T47D (cell line): ENCODE measurements around the gene CCT6A.
A peak's percentile ranks its signal among the peaks of the same experiment; 100 is the strongest.
"Not testable (repeated sequence)": the region's sequence is repeated elsewhere in the genome, so short reads cannot be mapped to it uniquely, and the experiment has no call there.

ENCODE experiments used
- DNase-seq, 2 experiments: peaks; one replicate each; pipeline versions ENCODE4 v3.0.0 to v3.0.0-alpha.2; 2011 to 2012; ENCODE audit warnings: low read depth in 1 of 2, low spot score in 1 of 2
- JUND ChIP-seq: IDR thresholded peaks from 2 replicates; pipeline ENCODE4 v1.6.1; 2012; ENCODE audit warnings: low read depth
- in situ Hi-C: cut with HindIII; loops from 2 replicates; pipeline ENCODE4 v1.10.0; 2016; ENCODE audit warnings: low sequenced_read_pairs, low pct_unique_long_range_greater_than_20kb

Gene CCT6A, protein sequence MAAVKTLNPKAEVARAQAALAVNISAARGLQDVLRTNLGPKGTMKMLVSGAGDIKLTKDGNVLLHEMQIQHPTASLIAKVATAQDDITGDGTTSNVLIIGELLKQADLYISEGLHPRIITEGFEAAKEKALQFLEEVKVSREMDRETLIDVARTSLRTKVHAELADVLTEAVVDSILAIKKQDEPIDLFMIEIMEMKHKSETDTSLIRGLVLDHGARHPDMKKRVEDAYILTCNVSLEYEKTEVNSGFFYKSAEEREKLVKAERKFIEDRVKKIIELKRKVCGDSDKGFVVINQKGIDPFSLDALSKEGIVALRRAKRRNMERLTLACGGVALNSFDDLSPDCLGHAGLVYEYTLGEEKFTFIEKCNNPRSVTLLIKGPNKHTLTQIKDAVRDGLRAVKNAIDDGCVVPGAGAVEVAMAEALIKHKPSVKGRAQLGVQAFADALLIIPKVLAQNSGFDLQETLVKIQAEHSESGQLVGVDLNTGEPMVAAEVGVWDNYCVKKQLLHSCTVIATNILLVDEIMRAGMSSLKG

DNA sequence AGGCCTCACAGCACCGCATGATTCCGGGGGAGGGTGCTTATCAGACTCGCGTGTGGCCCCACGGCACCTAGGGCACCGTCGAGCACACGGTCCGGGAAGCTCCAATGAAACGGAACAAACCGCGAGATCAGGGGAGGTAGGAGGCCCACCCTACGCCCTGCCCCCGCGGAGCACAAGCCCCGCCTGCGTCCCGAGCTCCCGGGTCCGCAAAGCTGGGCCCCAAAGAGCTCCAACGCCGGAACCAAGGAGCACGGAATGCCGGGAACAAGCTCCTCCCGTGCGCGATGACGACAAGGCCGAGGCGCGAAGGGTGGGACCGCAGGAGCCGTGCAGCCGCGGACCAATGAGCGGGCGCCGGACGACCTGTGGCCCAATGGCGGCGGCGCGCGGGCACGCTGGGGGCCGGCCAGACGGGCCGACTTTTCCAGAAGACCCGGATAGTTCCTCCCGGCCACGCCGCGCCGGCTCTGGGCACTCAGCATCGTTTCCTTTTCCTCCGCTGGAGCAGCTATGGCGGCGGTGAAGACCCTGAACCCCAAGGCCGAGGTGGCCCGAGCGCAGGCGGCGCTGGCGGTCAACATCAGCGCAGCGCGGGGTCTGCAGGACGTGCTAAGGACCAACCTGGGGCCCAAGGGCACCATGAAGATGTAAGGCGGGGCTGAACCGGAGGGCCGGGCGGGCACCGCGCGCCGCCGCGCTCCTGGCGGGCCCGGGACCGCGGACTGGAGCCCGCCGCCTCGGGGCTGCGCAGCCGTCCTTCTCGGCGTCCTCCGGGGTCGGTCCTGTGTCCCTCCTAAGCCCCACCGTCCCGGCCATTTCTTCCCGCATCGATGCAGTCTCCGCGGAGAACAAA, at the start of gene CCT6A, which contains the start of gene PSPH:
TSS of gene CCT6A (plus strand) at position 427 of the 853 bp plus-strand sequence. CDS start at position 511, 84 bp downstream.
TSS of gene PSPH (minus strand) at position 106 of the 853 bp plus-strand sequence. CDS start 30,232 bp downstream, outside the sequence.
- in situ Hi-C loops, result no loop called here
- no peak for TF ChIP-seq JUND

DNA sequence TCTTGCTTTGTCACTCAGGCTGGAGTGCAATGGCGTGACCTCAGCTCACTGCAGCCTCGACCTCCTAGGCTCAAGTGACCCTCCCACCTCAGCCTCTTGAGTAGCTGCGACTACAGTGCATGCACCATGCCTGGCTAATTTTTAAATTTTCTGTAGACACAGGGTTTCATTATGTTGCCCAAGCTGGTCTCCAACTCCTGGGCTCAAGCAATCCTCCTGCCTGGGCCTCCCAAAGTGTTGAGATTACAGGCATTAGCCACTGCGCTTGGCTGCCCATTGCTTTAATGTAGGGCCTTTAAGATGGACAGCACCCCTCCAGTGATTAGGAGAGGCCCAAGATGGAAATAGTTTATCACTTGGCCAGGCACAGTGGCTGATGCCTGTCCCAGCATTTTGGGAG, 47.8 kb upstream of the CCT6A start:
- TF ChIP-seq JUND, result no peak
- no peak for DNase-seq
- in situ Hi-C loops, result no loop called here

More for the DNA sequence above, at the start of gene CCT6A, which contains the start of gene PSPH:
- peak; percentile 96 to 99 for DNase-seq

DNA sequence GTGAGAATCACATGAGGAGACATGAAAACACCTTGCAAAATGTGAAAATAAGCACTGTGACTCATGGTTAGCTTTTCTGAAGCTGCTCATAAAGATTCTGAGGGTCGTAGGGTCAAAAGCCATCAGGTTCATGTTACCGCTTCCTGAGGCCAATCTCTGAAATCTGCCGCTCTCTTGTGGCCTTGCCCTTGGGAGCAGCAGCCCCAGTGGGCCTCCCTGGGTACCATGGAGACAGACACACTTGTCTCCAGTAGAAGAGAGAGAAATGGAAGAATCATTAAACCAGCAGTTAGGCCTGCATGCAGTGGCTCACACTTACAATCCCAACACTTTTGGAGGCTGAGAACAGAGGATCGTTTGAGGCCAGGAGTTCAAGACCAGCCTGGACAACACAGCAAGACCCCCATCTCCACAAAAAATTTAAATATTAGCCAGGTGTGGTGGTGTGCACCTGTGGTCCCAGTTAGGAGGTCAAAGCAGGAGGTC, 44.4 kb upstream of the CCT6A start:
- DNase-seq, result no peak
- no peak for TF ChIP-seq JUND
- in situ Hi-C loops, result no loop called here

DNA sequence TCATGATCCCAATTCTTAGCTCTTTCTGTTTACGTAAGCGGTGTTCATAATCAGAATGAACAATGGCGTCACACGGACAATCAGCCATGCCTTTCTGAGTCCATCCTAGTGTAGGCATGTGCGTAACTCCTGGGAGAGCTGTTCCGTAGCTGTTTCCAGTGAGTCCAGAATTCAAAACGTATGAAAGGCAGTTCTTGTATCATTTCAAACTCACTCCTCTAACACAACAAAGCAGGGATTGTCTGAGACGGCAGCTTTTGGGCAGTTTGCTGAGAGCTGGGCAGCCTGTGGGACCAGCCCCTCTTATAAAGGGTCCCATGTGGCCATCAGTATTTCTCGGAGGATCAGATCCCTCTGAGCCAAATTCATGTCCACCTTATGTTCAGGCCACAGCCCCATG, 43.7 kb upstream of the CCT6A start:
- in situ Hi-C loops, result no loop called here
- TF ChIP-seq JUND, result no peak
- no peak for DNase-seq

DNA sequence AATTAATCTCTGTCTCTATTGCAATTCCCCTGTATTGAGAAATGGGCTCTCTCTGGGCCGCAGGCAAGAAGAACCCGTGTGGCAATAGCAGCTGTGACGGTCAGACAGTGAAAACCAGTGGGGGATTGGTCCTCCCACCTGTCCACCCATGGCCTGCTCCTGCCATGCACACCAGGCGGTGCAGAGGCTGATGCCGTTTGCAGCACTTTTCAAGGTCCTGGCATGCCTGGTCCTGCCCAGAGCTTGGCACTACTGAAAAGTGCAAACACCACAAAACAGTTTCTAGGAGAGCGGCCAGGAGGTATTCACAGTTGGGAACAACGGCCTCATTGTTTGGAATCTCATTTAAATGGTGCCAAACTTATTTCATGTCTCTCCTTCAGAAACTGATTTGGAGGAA, 41.9 kb upstream of the CCT6A start:
- in situ Hi-C loops, result no loop called here
- peak in 1 of 2 experiments; percentile 96 for DNase-seq
- TF ChIP-seq JUND, result no peak

DNA sequence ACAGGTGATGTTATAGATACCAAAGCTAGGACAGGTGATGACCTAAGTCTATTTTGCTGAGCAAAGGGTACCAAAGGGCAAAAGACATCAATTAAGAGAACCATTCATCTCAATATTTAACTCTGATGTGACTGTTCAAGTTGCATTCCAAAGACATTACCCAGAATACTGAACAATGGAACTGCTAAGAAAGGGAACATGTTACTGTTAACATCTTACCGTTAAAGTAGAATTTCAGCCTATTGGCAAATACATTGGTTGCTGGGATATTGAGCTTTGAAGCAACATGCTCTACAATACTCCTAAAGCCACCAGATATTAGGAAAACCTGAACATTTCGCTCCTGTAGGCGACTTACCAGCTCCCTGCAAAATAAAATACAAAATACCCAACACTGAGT, 34.5 kb upstream of the CCT6A start:
- in situ Hi-C loops, DNase-seq: not testable (repeated sequence)

DNA sequence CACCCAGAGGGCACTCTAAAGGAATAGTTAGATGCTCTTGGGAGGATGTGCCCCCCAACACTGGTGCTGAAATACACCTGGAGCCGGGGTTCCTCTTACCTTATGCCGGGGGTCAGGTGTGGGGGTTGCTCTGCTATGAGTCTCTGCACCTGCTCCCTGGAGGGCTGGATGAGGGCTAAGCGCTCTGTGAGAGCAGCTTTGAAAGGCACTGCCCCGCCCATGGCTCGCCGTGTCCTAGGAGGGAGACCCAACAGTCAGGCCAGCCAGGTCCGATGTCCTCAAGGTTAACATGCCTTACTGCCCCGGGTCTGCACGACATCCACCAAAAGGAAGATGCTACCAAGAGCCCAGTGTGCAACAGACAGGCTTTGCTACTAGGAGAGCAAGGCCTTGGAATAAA, 32.1 kb upstream of the CCT6A start:
- no peak for DNase-seq
- TF ChIP-seq JUND, result no peak
- in situ Hi-C loops, result no loop called here

DNA sequence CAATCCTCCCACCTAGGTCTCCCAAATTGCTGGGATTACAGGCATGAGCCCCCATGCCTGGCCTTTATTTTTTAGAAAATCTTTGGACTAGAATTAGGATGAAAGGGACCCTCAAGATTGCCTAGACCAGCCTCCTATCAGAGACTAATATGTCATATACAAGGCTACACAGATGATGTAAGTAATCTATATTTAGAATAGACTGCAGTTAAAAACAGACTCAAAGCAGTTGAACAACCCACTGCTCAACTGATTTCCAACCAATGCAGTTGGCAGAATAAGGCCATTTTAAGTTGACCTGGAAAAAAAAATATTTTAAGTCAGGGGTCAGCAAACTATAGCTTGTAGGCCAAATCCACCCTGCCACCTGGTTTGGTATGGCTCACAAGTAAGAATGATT, 28.1 kb upstream of the CCT6A start:
- in situ Hi-C loops, result no loop called here
- DNase-seq, result no peak
- no peak for TF ChIP-seq JUND

DNA sequence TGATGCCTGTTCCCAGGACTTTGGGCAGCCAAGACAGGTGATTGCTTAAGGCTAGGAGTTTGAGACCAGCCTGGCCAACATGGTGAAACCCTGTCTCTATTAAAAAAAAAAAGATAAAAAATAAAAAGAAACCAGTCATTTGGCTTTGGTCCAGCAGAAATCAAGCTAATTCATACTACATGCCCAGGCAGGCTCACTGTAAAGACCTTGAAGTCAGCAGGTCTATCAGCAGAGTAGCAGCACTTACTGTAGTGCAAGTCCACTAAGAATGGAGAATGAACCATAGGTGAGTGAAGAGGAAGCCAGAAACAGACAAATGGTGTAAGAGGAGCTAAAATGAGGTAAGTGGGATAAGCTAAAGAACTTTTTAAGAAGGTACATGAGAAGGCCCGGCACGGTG, 25.0 kb upstream of the CCT6A start:
- no peak for DNase-seq
- no peak for TF ChIP-seq JUND
- in situ Hi-C loops, result no loop called here

DNA sequence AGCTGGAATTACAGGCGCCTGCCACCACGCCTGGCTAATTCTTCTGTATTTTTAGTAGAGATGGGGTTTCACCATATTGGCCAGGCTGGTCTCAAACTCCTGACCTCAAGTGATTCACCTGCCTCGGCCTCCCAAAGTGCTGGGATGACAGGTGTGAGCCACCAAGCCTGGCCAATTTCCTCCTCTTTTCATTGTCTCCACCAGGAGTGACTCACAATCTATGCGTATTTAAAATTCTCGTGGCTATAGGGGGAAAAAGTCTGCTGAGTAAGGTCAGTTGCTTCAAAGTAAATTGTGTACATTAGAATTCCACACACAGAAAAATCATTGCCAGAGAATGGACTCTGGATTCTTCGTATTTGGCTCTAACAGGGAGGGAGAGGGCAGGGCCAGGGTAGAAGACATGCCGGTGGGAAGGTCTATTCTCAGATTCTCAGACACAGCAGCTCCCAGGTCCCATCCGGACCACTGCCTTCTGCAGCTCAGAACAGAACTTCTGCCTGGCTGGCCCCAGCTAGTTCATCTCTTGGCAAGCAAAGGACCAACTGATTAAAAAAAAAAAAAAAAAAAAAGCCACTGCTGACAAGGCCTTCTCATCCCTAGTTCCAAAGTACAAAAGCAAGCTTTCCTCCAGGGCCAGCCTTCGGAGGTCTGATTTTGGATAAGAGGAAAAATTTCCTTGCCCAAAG, 22.5 kb upstream of the CCT6A start:
- TF ChIP-seq JUND, result no peak
- in situ Hi-C loops, result no loop called here
- DNase-seq, result peak in 1 of 2 experiments; percentile 32

DNA sequence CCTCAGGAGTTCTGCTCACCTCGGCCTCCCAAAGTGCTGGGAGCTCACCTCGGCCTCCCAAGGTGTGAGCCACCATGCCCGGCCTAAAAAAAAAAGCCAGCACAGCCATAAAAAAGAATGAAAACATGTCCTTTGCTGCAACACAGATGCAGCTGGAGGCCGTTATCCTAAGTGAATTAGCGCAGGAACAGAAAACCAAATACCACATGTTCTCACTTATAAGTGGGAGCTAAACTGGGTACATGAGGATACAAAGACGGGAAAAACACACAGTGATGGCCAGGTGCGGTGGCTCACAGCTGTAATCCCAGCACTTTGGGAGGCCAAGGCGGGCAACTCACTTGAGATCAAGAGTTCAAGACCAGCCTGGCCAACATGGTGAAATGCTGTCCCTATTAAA, 21.2 kb upstream of the CCT6A start:
- in situ Hi-C loops, result no loop called here
- DNase-seq, result no peak
- TF ChIP-seq JUND, result no peak

DNA sequence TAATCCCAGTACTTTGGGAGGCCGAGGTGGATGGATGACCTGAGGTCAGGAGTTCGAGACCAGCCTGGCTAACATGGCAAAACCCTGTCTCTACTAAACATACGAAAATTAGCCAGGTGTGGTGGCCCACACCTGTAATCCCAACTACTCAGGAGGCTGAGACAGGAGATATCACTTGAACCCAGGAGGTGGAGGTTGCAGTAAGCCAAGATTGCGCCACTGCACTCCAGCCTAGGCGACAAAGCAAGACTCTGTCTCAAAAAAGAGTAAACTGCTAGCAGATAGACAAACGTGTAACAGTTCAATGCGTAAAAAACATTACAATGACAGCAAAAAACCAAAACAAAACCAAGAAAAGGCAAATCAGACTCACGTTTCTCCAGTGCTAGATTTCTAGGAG, 20.0 kb upstream of the CCT6A start:
- in situ Hi-C loops, DNase-seq: not testable (repeated sequence)

DNA sequence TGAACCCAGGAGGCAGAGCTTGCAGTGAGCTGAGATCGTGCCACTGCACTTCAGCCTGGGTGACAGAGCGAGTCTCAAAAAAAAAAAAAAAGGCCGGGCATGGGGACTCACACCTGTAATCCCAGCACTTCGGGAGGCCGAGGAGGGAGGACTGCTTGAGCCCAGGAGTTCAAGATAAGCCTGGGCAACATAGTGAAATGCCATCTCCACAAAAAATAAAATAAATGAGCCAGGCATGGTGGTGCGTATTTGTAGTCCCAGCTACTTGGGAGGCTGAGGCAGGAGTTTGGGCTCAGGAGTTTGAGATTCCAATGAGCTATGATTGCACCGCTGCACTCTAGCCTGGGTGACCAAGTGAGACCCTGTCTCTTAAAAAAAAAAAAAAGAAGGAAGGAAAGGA, 19.0 kb upstream of the CCT6A start:
- DNase-seq, in situ Hi-C loops: not testable (repeated sequence)
